ENCODE results near the gene HSD17B11. TPM values are rescaled to one million over a fixed set of nuclear protein-coding genes. Genes with fewer than 3 reads are reported as not detected.
"Not testable (repeated sequence)": the region's sequence is repeated elsewhere in the genome, so short reads cannot be mapped to it uniquely, and the experiment has no call there.

Gene HSD17B11
- polyA plus RNA-seq, 3 donors = 57.9 to 71.2 (median 69.2) TPM

GRCh38 chr4:87360338-87360935 lies 30.6 kb downstream of the HSD17B11 start:
- DNase-seq (ENCODE audit: low read depth in 3 of 3, low spot score in 2 of 3) = no peak

- DNase-seq (ENCODE audit: low read depth in 3 of 3, low spot score in 2 of 3) = no peak
Observed at GRCh38 chr4:87359258-87359657, 31.7 kb downstream of the HSD17B11 start.

DNA sequence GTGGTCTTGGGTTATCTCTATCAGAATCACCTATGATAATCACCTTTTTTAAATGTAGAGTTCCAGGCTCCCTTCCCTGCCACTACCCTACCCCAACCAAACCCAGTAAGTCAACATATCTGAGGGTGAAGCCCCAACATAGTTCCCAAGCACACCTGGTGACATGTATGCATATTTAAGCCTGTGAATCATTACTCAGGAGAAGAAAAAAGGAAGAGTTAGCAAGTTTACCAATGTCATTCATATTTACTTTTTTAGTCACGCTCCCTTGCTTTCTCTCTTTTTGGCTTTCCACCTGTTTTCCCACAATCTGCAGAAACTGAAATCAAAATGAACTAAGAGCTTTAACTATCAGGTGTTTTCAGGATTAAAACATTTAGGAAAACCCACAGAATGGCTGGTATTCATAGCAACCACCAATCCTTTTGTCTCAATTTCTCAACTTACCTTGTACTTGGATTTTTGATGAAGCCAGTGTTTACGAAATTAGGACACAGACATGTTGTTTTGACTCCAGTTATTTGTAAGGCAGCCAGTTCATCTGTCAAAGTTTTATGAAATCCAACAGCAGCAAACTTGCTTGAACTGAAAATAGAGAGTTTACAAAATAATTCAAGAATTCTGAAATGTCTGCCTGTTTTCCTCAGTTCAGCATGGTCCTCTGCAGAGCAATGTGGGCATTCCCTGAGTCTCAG lies 34.0 kb downstream of the HSD17B11 start:
- DNase-seq (ENCODE audit: low read depth in 3 of 3, low spot score in 2 of 3) = no peak

- DNase-seq (ENCODE audit: low read depth in 3 of 3, low spot score in 2 of 3) = no peak
Observed at GRCh38 chr4:87354168-87355102, 36.6 kb downstream of the HSD17B11 start.

DNA sequence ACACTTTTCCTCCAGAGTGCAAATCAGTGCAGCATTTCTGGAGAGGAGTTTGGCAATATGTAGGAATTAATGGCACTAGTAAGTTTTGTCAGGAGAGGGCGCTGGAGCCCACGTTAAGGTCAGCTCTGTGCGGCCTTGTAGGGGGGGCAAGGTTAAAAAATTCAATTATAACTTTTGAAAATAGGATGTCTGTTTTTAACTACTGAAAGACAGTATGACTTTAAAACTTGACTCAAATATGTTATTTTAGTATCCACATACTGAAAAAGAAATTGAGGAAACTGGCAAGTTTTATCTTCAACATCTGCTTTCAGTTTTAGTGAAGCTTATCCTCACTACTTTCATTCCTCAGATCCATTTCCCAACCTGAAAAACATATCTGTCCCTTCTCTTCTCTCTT lies 37.4 kb downstream of the HSD17B11 start:
- no peak for DNase-seq (ENCODE audit: low read depth in 3 of 3, low spot score in 2 of 3)

DNA sequence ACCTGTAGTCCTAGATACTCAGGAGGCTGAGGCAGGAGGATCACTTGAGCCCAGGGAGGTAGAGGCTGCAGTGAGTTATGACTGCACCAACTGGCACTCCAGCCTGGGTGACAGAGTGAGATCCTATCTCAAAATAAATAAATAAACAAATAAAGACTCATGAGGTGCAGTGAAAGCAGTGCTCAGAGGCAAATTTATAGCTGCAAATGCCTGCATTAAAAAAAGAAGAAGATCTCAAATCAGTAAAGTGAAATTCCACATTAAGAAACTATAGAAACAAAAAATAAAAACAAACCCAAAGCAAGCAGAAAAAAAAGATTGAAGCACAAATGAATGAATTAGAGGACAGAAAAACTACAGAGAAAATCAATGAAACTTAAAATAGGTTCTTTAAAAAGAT lies 45.8 kb downstream of the HSD17B11 start:
- no peak for DNase-seq (ENCODE audit: low read depth in 3 of 3, low spot score in 2 of 3)

DNA sequence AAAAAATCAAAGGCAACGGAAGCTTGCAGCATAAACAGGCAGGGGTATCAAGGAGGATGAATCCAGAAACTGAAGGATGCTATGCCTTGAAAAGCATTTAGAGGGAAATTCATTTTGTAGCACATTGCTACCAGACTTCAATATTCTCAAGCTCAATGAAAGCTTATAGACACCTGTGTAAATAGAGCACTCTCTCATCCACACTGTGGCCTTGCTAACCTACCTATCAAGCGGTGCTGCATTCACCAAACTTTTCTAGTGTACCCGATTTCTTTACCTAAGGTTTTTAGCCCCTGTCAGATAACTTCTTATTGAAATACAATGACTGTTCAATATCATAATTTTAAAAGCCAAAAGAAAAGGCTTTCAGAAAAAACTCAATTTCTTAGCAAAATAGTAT lies 48.1 kb downstream of the HSD17B11 start:
- no peak for DNase-seq (ENCODE audit: low read depth in 3 of 3, low spot score in 2 of 3)

GRCh38 chr4:87341954-87342635 lies 48.9 kb downstream of the HSD17B11 start:
- not testable (repeated sequence) for DNase-seq (ENCODE audit: low read depth in 3 of 3, low spot score in 2 of 3)

- no peak for DNase-seq (ENCODE audit: low read depth in 3 of 3, low spot score in 2 of 3)
Observed at GRCh38 chr4:87339440-87339839, 51.5 kb downstream of the HSD17B11 start.

DNA sequence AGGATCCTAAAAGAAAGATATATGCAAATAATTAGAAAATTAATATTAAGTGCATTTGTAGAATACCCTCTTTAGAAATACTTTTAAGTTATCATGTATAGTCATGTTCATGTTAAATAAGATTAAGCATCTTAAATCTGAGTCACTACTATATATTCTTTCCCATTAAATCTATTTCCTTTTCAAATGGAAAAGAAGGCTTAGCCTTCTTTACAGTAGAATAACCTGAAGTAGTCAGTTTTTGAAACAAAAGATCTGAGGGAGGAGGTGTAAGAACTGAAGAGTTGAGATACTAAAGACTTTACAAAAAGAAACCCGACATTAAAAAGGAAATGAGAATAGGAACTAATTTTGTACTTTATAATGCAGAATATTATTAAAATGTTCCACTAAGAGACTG lies 53.6 kb downstream of the HSD17B11 start:
- DNase-seq (ENCODE audit: low read depth in 3 of 3, low spot score in 2 of 3) = no peak

GRCh38 chr4:87333267-87333666 lies 57.7 kb downstream of the HSD17B11 start:
- no peak for DNase-seq (ENCODE audit: low read depth in 3 of 3, low spot score in 2 of 3)

- DNase-seq (ENCODE audit: low read depth in 3 of 3, low spot score in 2 of 3) = no peak
Observed at GRCh38 chr4:87330761-87331160, 60.2 kb downstream of the HSD17B11 start.

DNA sequence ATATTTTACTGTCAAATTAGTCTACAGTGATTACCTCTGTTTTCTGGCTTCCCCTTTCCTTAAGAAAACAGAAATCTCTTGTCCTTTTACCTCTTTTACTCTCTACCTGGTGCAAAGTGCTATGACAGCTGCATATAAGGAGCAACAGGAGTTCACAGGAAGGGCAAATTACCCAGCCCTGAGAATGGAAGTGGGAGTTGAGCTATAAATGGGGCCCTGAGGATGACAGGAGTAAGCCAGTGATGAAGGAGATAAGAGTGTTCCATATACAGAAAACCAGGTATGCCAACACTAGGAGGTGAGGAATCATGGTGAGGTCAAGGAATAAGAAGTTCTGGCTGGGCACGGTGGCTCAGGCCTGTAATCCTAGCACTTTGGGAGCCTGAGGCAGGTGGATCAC lies 63.9 kb downstream of the HSD17B11 start:
- no peak for DNase-seq (ENCODE audit: low read depth in 3 of 3, low spot score in 2 of 3)

DNA sequence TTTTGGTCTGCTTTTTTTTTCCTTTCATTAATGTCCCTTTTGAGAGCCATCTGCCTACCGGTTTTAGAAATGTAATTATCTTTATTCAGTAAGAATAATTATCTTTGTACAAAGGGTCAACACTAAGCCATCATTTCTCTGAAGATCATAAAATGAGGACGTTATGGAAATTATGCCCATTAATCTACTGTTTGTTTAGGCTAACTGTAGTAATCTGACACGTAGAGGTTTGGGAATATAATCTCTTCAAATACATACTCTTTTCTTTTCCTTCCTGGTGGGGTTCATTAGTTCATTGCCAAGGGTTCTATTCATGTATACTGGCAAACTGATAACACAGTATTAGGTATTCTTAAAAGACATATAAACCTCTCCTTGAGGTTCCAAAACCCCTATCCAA lies 64.5 kb downstream of the HSD17B11 start:
- DNase-seq (ENCODE audit: low read depth in 3 of 3, low spot score in 2 of 3) = no peak

- no peak for DNase-seq (ENCODE audit: low read depth in 3 of 3, low spot score in 2 of 3)
Observed at GRCh38 chr4:87322754-87323153, 68.2 kb downstream of the HSD17B11 start, which contains the start of gene HSD17B13. HSD17B13 (minus strand) TSS chr4:87322882; CDS start chr4:87322841, 41 bp downstream.

DNA sequence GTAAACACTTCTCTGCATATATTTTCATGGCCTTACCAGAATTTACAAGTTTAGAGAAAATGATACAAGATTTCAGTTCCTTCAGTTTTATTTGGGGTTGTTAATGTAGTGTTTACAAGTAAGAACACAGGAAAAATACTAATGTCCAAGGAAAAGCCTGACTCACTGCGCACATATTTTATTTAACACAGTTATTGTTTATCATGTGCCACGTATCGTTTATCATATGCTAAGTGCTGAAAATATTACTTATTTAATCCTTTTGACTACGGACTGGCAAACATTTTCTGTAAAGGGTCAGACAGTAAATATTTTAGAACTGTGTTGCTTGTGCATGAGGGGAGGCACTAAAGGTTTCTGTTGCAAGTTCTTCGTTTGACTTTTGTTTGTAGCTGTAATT lies 69.1 kb downstream of the HSD17B11 start:
- DNase-seq (ENCODE audit: low read depth in 3 of 3, low spot score in 2 of 3) = no peak

DNA sequence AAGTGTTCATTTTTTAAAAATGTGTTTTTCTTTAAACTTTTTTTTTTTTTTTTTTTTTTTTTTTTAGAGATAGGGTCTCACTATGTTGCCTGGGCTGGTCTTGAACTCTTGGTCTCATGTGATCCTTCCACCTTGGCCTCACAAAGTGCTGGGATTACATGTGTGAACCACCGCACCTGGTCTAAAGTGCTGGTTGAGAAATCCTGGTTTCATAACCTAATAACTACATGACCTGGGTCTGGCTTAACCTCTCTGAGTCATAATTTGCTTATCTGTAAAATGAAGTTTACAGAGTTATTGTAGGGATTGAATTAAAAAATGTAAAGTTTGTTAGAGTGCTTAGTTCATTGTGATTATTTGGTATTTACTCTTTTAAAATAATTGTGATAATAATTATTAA lies 73.5 kb downstream of the HSD17B11 start:
- no peak for DNase-seq (ENCODE audit: low read depth in 3 of 3, low spot score in 2 of 3)

DNA sequence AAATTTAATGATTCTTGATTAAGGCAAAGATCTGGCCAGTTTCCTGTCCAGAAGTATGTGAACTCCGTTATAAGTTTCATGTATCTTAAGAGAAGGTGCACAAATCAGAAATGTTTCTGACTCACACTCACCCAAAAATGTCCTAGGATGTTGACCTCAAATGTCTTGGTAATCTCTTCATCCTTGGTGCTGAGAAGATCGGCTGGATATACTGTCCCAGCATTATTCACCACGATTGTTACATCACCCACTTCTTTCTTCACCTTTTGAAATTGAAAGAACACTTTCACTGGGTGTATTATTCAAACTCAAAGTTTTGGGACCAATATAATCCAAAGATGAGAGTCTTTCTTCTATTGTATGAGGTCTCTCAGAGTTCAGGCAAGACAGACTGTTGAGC lies 74.0 kb downstream of the HSD17B11 start:
- no peak for DNase-seq (ENCODE audit: low read depth in 3 of 3, low spot score in 2 of 3)

GRCh38 chr4:87315000-87315399 lies 76.0 kb downstream of the HSD17B11 start:
- not testable (repeated sequence) for DNase-seq (ENCODE audit: low read depth in 3 of 3, low spot score in 2 of 3)

GRCh38 chr4:87313756-87314155 lies 77.2 kb downstream of the HSD17B11 start:
- no peak for DNase-seq (ENCODE audit: low read depth in 3 of 3, low spot score in 2 of 3)

DNA sequence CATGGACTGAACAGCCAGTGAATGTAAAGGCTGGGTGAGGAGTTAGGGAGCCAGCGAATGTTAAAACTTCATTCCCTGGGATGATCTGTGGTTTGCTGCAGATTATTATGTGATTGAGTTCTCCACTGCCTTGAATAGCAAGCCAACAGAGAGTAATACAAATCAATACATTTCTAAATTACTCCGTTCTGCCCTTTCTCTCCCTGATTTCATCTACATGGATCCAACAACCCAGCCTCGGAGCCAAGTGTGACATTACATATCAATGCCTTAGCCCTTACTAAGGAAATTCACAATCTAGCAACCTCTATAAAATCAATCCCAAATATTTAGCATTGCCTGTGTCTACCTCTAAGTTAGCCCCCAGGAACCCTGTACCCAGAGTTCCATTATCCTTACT lies 79.3 kb downstream of the HSD17B11 start:
- DNase-seq (ENCODE audit: low read depth in 3 of 3, low spot score in 2 of 3) = no peak

Data from right renal cortex interstitium (tissue), 3 donors.